Right cardiac atrium (tissue), 5 donors: ENCODE results near the gene DST. TPM values are rescaled to one million over a fixed set of nuclear protein-coding genes. Genes with fewer than 3 reads are reported as not detected.

Experiments used
- ATAC-seq, 2 donors: fragments of 200-7000 bp; cut with Tn5 transposase; one replicate each; pipeline versions ENCODE4 v1.8.0 to v1.9.1; 2020; ENCODE audit warnings: moderate library complexity in 2 of 2, mild to moderate bottlenecking in 1 of 2
- DNase-seq, 3 donors: peaks; one replicate each; pipeline ENCODE4 v3.0.0-alpha.2; 2020
- H3K27ac ChIP-seq: one replicate; pipeline ENCODE4 v1.5.1; 2013; ENCODE audit warnings: mild to moderate bottlenecking, low read length, control low read depth, moderate library complexity
- H3K27me3 ChIP-seq: one replicate; pipeline ENCODE4 v1.6.1; 2013; ENCODE audit not compliant: control insufficient read depth, insufficient read depth
- H3K4me1 ChIP-seq: one replicate; pipeline ENCODE4 v1.6.1; 2013; ENCODE audit warnings: low read length; ENCODE audit not compliant: control insufficient read depth, insufficient read depth
- H3K4me3 ChIP-seq: one replicate; pipeline ENCODE4 v1.5.1; 2013; ENCODE audit warnings: low read length, control low read depth
- H3K9me3 ChIP-seq: one replicate; pipeline ENCODE4 v1.6.1; 2013; ENCODE audit warnings: low read length; ENCODE audit not compliant: control insufficient read depth
- WGBS: extraction: QIAGEN DNeasy Blood & Tissue Kit; methylation state at CpG from one replicate; pipeline ENCODE4 v1.1.7; 2013; 5-methylcytosine and 5-hydroxymethylcytosine counted together
- intact Hi-C, 4 donors: fragments of 100-400 bp; cut with DNase I; formaldehyde crosslinking; loops; one replicate each; pipeline versions ENCODE4 v1.11.0 to v1.14.0; 2022 to 2023
- polyA plus RNA-seq: library from polyadenylated mRNA; stranded (reverse); fragments of 200-250 nt; gene quantifications from one replicate; pipeline ENCODE4 v1.2.3, GENCODE V29; 2013
- total RNA-seq, 4 donors: library from RNA; stranded (reverse); fragmentation: NEBNext Ultra II Directional; extraction: Animal tissue kit (Norgen Biotek cat#: 25700); gene quantifications; one replicate each; pipeline ENCODE4 v1.2.1, GENCODE V29; 2021
- donor health status: healthy with polysubstance abuse.
- donor health status: DM: no; HTN: yes; CAD: no.
- donor health status: DM: no; HTN: no; CAD: no.
- donor health status: DM: no; HTN: yes; CAD: no; lungs with severe emphysema.
- donor health status: DM: yes; HTN: yes; CAD: no.

Gene DST
- total and polyA plus RNA-seq, 5 donors = 148 to 308 (median 204) TPM

DNA sequence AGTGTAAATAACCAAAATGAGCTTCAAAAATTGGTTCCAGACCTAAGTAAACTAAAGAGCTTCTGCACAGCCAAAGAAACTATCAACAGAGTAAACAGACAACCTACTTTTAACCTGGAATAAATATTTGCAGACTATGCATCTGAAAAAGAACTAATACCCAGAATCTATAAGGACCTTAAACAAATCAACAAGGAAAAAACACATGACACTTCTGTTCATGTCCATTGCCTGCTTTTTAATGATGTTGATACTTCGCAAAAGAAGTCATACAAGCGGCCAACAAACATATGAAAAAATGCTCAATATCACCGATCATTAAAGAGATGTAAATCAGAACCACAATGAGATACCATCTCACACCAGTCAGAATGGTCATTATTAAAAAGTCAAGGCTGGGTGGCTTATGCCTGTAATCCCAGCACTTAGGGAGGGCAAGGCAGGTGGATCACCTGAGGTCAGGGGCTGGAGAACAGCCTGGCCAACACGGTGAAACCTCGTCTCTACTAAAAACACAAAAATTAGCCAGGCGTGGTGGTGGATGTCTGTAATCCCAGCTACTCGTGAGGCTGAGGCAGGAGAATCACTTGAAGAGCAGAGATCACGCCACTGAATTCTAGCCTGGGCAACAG is 42.5 kb upstream of the DST start:
- 92% methylated on average over 8 of the region's 8 CpGs for WGBS
- no peak for ATAC-seq
- intact Hi-C loops = no loop called here
- Histone ChIP-seq H3K27me3 (no peaks in the 10 kb centered on the region), H3K4me3 (no peak overlapping the region), H3K9me3 (no peaks in the 10 kb centered on the region), H3K27ac (peak overlapping the region; percentile 48), H3K4me1 (peaks cover 10% of the 10 kb centered on the region)
- DNase-seq = no peak

DNA sequence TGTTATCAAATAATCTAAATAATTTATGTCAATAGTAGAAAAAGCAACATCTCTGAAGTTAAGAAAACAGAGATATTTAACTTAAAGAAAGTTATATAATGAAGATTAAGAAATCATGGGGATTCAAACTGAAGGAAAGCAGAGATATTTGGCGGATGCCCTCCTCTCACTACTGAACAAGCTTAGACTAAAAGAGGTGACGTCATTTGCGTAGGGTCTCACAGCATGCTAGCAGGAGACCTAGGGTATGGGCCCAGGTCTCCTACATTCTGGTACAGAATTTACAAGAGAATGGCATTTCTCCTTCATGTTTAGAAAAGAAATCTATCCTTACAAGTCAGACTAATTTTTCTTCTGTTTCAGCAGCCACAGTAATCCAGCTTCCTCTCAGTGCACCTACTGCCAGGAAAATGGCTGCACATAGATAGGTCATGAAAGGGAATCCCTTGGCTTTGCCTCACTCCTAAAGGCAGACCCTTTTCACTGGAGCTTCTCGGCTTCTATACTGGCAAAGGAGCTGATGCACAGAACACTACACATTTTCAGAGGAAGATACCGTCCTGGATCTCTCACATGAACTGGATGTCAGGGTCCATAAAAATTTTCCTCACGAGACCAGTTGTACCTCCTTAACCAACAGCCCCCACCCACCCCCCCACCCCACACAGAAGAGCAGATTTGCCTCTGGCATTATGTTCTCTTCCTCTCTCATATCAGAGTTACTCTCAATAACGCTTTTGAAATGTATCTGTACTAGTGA is 41.8 kb upstream of the DST start:
- WGBS = 70% methylated on average over 7 of the region's 7 CpGs
- no peaks in the 10 kb centered on the region for H3K27me3 ChIP-seq
- H3K9me3 ChIP-seq = no peaks in the 10 kb centered on the region
- peaks cover 10% of the 10 kb centered on the region for H3K4me1 ChIP-seq
- no peak for DNase-seq
- intact Hi-C loops = no loop called here
- H3K4me3 ChIP-seq = no peak overlapping the region
- peak in 1 of 2 donors; percentile 30 for ATAC-seq
- H3K27ac ChIP-seq = peak overlapping the region; percentile 98

DNA sequence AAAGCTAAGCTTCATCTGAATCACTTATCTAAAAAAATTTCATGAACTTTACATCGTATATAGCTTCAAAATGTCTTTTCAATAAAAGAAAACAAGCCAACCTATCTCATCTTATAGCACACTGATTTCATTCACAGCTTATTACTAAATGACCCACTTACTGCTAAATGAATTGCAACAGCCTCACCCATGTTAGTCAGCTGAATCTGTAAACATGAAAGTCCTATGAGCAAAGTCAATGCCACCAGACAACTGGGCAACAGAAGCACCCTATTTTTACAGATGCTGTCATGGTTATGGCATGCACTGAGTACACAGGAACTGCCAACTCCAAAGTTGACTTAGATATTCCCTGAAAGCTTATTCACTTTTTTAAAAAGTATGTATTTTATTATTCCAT is 41.2 kb upstream of the DST start:
- H3K27ac ChIP-seq = peak overlapping the region; percentile 86
- H3K27me3 ChIP-seq = no peaks in the 10 kb centered on the region
- WGBS = 49% methylated on average over 1 of the region's 1 CpG
- ATAC-seq (peak; percentile 88 to 90), DNase-seq (no peak)
- no peaks in the 10 kb centered on the region for H3K9me3 ChIP-seq
- intact Hi-C loops = no loop called here
- peaks cover 12% of the 10 kb centered on the region for H3K4me1 ChIP-seq
- no peak overlapping the region for H3K4me3 ChIP-seq

DNA sequence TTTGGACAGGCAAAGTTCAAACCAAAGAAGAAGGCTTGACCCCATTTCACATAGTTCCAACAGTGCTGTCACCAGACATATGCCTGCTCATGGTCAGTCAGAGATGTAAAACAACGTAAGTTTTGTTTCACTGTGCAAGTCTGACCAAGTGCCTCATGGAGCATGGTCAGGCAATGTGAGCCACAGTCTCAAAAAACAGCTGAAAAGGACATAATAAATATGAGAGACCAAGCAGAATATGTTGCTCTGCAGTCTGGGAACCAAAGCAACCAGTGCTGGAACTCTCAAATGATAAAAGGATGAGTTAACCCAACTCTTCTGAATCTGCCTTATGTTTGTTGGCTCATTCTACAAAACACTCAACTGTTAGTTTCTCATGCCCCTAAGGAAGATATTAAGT is 39.9 kb upstream of the DST start:
- Histone ChIP-seq H3K27ac (peak overlapping the region; percentile 2), H3K27me3 (no peaks in the 10 kb centered on the region), H3K4me1 (peaks cover 15% of the 10 kb centered on the region), H3K4me3 (no peak overlapping the region), H3K9me3 (no peaks in the 10 kb centered on the region)
- DNase-seq = no peak
- no peak for ATAC-seq
- intact Hi-C loops = no loop called here
- 64% methylated on average over 1 of the region's 1 CpG for WGBS

- no peak overlapping the region for H3K4me3 ChIP-seq
- intact Hi-C loops = no loop called here
- H3K27ac ChIP-seq = no peak overlapping the region
- no peaks in the 10 kb centered on the region for H3K27me3 ChIP-seq
- no peaks in the 10 kb centered on the region for H3K9me3 ChIP-seq
- DNase-seq = no peak
- H3K4me1 ChIP-seq = peaks cover 8% of the 10 kb centered on the region
- ATAC-seq = no peak
These were observed 34.9 kb upstream of the DST start for GRCh38 chr6:56677559-56677958.

DNA sequence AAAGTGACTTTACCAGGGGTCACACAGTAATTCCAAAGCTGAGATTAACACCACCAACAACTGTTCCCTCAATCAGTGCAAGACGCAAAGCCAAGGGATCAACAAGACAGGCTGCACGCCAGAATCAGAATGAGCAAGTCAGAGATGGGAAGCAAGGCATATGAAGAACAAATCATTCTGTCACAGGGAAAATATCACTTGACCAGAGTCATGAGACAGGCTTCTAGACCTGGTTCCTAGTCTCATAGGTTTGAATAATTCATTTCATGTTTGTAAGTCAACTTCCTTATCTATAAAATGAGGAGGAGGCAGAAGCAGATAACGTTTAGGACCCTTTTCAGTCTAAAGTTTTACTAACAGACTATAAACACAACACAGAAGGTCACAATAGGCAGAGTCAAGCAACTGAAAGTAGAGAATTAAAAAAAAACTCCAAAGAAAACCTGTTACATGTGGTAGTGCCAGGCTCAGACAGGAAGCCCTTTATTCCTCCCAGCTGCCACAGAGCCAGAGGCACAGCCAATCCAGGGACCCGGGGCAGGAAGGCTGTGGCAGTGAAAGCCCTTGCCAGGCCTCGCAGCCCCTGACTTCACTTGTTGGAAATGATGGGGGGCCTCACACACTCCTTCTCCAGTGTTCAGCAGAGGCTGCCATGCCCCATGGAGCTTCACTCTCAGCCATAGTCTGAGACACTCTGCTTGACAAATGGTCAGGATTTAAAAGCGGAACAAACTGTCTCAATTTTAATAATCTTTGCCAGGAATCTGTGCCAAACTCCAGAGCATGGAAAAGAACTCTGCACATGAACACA is 29.2 kb upstream of the DST start:
- Histone ChIP-seq H3K9me3 (no peaks in the 10 kb centered on the region), H3K27me3 (no peaks in the 10 kb centered on the region), H3K27ac (peak overlapping the region; percentile 99), H3K4me1 (peaks cover 7% of the 10 kb centered on the region), H3K4me3 (peak overlapping the region; percentile 5)
- peak in 1 of 3 donors; percentile 73 for DNase-seq
- WGBS = 25% methylated on average over 6 of the region's 6 CpGs
- ATAC-seq = peak; percentile 66
- intact Hi-C loops = no loop called here

DNA sequence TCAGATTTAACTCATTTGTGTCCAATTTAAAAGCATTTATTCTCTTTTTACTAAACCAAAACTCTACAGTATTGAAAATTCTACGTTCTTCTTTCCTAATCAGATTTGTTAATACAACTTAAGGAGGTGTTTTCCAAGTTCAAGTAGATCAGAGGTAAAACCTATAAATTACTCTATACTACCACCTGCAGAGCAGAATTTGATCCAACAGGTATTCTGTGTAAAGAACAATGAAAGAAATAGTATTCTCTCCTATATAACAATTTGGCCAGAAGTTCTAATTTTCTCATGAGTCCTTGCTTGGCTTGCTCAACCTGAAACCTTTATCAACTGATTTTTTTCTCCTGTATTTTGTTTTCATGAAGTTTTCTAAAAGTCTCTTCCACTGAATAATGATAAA is 28.5 kb upstream of the DST start:
- peaks cover 9% of the 10 kb centered on the region for H3K4me1 ChIP-seq

DNA sequence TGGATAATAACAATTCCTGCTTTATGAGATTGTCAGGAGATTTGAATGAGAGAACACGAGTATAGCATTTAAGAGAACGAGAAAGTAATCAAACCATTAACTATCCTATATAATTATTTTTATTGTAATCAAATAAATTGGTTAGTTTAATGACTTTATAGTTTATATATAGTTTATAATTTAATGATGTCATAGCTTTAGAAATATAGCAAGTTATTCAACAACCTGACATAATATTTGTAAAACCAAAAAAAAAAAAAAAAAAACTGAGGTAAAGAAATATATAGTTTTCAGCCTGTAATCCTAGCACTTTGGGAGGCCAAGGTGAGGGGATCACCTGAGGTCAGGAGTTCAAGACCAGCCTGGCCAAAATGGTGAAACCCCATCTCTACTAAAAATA is 26.4 kb upstream of the DST start:
- no peaks in the 10 kb centered on the region for H3K27me3 ChIP-seq
- H3K4me3 ChIP-seq = no peak overlapping the region
- intact Hi-C loops = no loop called here
- 92% methylated on average over 2 of the region's 2 CpGs for WGBS
- no peak overlapping the region for H3K27ac ChIP-seq
- no peaks in the 10 kb centered on the region for H3K9me3 ChIP-seq
- ATAC-seq = no peak
- DNase-seq = no peak
- H3K4me1 ChIP-seq = peaks cover 9% of the 10 kb centered on the region

More for the DNA sequence above, 28.5 kb upstream of the DST start:
- ATAC-seq = no peak
- Histone ChIP-seq H3K9me3 (no peaks in the 10 kb centered on the region), H3K4me3 (no peak overlapping the region), H3K27me3 (no peaks in the 10 kb centered on the region), H3K27ac (no peak overlapping the region)
- intact Hi-C loops = no loop called here
- no peak for DNase-seq
- 88% methylated on average over 1 of the region's 1 CpG for WGBS

DNA sequence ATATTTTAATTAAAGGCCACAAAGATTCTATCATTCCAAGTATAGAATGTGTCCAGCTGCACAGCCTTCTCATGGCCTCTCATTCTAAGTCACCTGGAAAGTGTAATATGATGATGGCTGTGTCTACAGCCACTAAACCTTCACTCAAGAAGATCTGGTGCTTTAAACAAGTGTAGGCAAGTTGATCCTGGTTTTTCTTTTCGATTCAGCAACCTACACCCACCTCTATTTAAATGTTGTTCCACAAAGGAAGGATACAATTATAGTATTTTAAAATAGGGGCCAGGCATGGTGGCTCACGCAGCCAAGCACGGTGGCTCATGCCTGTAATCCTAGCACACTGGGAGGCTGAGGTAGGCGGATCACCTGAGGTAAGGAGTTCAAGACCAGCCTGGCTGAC is 25.5 kb upstream of the DST start:
- no peak for DNase-seq
- no peak overlapping the region for H3K27ac ChIP-seq
- H3K27me3 ChIP-seq = no peaks in the 10 kb centered on the region
- ATAC-seq = no peak
- H3K9me3 ChIP-seq = no peaks in the 10 kb centered on the region
- H3K4me3 ChIP-seq = no peak overlapping the region
- peaks cover 9% of the 10 kb centered on the region for H3K4me1 ChIP-seq
- WGBS = 98% methylated on average over 4 of the region's 4 CpGs
- intact Hi-C loops = no loop called here

- peaks cover 9% of the 10 kb centered on the region for H3K4me1 ChIP-seq
- no peak for DNase-seq
- ATAC-seq = no peak
- no peak overlapping the region for H3K27ac ChIP-seq
- no peaks in the 10 kb centered on the region for H3K9me3 ChIP-seq
- no peak overlapping the region for H3K4me3 ChIP-seq
- WGBS = 70% methylated on average over 3 of the region's 3 CpGs
- no peaks in the 10 kb centered on the region for H3K27me3 ChIP-seq
- intact Hi-C loops = no loop called here
These were observed 24.6 kb upstream of the DST start for GRCh38 chr6:56667336-56667735.

DNA sequence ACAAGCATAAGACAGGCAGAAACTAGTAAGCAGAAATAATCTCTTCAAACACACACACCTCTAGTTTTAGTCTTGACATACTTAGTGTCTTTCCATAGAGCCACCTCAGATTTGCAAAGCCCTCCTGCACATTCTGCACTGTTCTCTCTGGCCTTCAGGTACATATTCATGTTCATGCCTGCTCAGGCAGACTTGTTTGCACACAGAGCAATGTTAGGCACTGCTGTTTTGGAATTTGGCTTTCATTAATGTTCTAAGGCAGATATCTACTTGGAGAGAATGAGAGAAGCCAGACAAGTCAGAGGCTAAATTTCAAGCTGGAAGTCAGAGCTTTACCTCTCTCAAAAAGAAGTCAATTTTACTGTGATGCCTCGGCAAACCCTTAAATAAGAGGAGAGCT is 21.3 kb upstream of the DST start:
- H3K4me1 ChIP-seq = peaks cover 3% of the 10 kb centered on the region
- H3K27me3 ChIP-seq = no peaks in the 10 kb centered on the region
- intact Hi-C loops = no loop called here
- H3K4me3 ChIP-seq = no peak overlapping the region
- WGBS = 42% methylated on average over 1 of the region's 1 CpG
- no peak for DNase-seq
- H3K27ac ChIP-seq = no peak overlapping the region
- peak in 1 of 2 donors; percentile 70 for ATAC-seq
- no peaks in the 10 kb centered on the region for H3K9me3 ChIP-seq
